A549 (cell line): ENCODE results near the gene RAPGEF4. TPM values are rescaled to one million over a fixed set of nuclear protein-coding genes. Genes with fewer than 3 reads are reported as not detected.

Experiments
- ATAC-seq, 2 experiments: fragments of 200-7000 bp in 1 of 2; fragments of >200 bp in 1 of 2; cut with Nextera tagmentation in 1 of 2; cut with Tn5 transposase in 1 of 2; 3 replicates each; pipeline versions ENCODE4 v1.8.0 to v1.9.1; 2018 to 2020; ENCODE audit warnings: mild to moderate bottlenecking in 1 of 2, moderate library complexity in 1 of 2
- CTCF ChIA-PET: fragments of 300-600 bp; sonication (Branson Sonifier 250); formaldehyde crosslinking; extraction: SDS; loops from one replicate; lab custom pipeline; 2021; ENCODE audit warnings: antibody characterized with exemption, inconsistent platforms; lab: Yijun Ruan, JAX
- POLR2A ChIA-PET: fragments of 350-600 bp; formaldehyde crosslinking; extraction: SDS; loops from one replicate; lab custom pipeline; 2021; ENCODE audit warnings: antibody characterized with exemption, inconsistent platforms; lab: Yijun Ruan, JAX
- DNase-seq, 2 experiments: peaks; one replicate each; pipeline versions ENCODE4 v3.0.0 to v3.0.0-alpha.2; 2011 to 2016; ENCODE audit warnings: low read depth in 1 of 2, low spot score in 1 of 2
- FAIRE-seq: peaks from 2 replicates; lab custom pipeline; 2011; peaks lifted over from hg19 to GRCh38; lab: Jason Lieb, UNC
- H3K27ac ChIP-seq, 2 experiments: fragments of >200 bp; sonication (Bioruptor Twin); formaldehyde crosslinking; 3 replicates each; pipeline ENCODE4 v1.5.1; 2016 to 2017
- H3K4me1 ChIP-seq: fragments of >200 bp; sonication (Bioruptor Twin); formaldehyde crosslinking; 3 replicates; pipeline ENCODE4 v1.6.1; 2016
- H3K4me2 ChIP-seq: fragments of >200 bp; sonication (Bioruptor Twin); formaldehyde crosslinking; 3 replicates; pipeline ENCODE4 v1.6.1; 2016
- H3K4me3 ChIP-seq: fragments of >200 bp; sonication (Bioruptor Twin); formaldehyde crosslinking; 3 replicates; pipeline ENCODE4 v1.5.1; 2016
- H3K9me3 ChIP-seq: fragments of >200 bp; sonication (Bioruptor Twin); formaldehyde crosslinking; 3 replicates; pipeline ENCODE4 v1.6.1; 2016
- ATOH8 ChIP-seq: fragments of 250-450 bp; sonication (Bioruptor Pico); IDR thresholded peaks from 2 replicates; pipeline ENCODE4 v1.5.0; 2020; ENCODE audit warnings: low read depth, mild to moderate bottlenecking, moderate library complexity
- BCL3 ChIP-seq: fragments of >200 bp; sonication (Bioruptor Twin); formaldehyde crosslinking; IDR thresholded peaks from 3 replicates; pipeline ENCODE4 v1.6.1; 2016
- CBX2 ChIP-seq: fragments of 200-600 bp; sonication (generic); IDR thresholded peaks from 2 replicates; pipeline ENCODE4 v1.6.1; 2016; ENCODE audit warnings: low read depth, mild to moderate bottlenecking, borderline replicate concordance
- CEBPB ChIP-seq, 2 experiments: fragments of >200 bp in 1 of 2; sonication (Bioruptor Twin) in 1 of 2; formaldehyde crosslinking in 1 of 2; IDR thresholded peaks; 2 replicates each; pipeline ENCODE4 v1.6.1; 2012 to 2016
- CTCF ChIP-seq: fragments of >200 bp; sonication (Bioruptor Twin); formaldehyde crosslinking; IDR thresholded peaks from 3 replicates; pipeline ENCODE4 v1.5.1; 2016
- E2F6 ChIP-seq: IDR thresholded peaks from 2 replicates; pipeline ENCODE4 v1.6.1; 2012; ENCODE audit warnings: low read depth, borderline replicate concordance
- EHF ChIP-seq: fragments of 250-450 bp; sonication (Bioruptor Pico); IDR thresholded peaks from 2 replicates; pipeline ENCODE4 v1.5.0; 2020; ENCODE audit warnings: mild to moderate bottlenecking
- ELK1 ChIP-seq: fragments of 150-350 bp; IDR thresholded peaks from 2 replicates; pipeline ENCODE4 v1.6.1; 2014; ENCODE audit warnings: low read depth, mild to moderate bottlenecking, low read length
- EP300 ChIP-seq, 2 experiments: fragments of >200 bp; sonication (Bioruptor Twin); formaldehyde crosslinking; IDR thresholded peaks; 2 replicates in 1 of 2; 3 replicates in 1 of 2; pipeline ENCODE4 v1.6.1; 2016 to 2017
- FOSB ChIP-seq: fragments of 250-450 bp; sonication (Bioruptor Pico); IDR thresholded peaks from 2 replicates; pipeline ENCODE4 v1.5.0; 2020; ENCODE audit warnings: mild to moderate bottlenecking, moderate library complexity
- FOSL2 ChIP-seq, 2 experiments: fragments of 450-650 bp in 1 of 2; fragments of >200 bp in 1 of 2; sonication (Bioruptor Twin) in 1 of 2; formaldehyde crosslinking; IDR thresholded peaks; 2 replicates each; pipeline versions ENCODE4 v1.5.0 to v1.6.1; 2016 to 2020; ENCODE audit warnings: mild to moderate bottlenecking in 1 of 2, moderate library complexity in 1 of 2
- FOXS1 ChIP-seq: fragments of 250-450 bp; sonication (Bioruptor Pico); IDR thresholded peaks from 2 replicates; pipeline ENCODE4 v1.5.0; 2020; ENCODE audit warnings: mild to moderate bottlenecking, moderate library complexity
- GATA3 ChIP-seq: IDR thresholded peaks from 2 replicates; pipeline ENCODE4 v1.6.1; 2012; ENCODE audit warnings: borderline replicate concordance
- HEYL ChIP-seq: fragments of 250-450 bp; sonication (Bioruptor Pico); IDR thresholded peaks from 2 replicates; pipeline ENCODE4 v1.8.0; 2021; ENCODE audit warnings: mild to moderate bottlenecking, moderate library complexity
- JUN ChIP-seq, 2 experiments: fragments of >200 bp; sonication (Bioruptor Twin); formaldehyde crosslinking; IDR thresholded peaks; 2 replicates in 1 of 2; 3 replicates in 1 of 2; pipeline ENCODE4 v1.6.1; 2016 to 2017
- MAZ ChIP-seq: fragments of 150-350 bp; IDR thresholded peaks from 2 replicates; pipeline ENCODE4 v1.6.1; 2014; ENCODE audit warnings: antibody characterized with exemption, low read depth, low read length, borderline replicate concordance
- PHF8 ChIP-seq: fragments of 200-600 bp; sonication (generic); IDR thresholded peaks from 2 replicates; pipeline ENCODE4 v1.6.1; 2016; ENCODE audit warnings: low read depth, mild to moderate bottlenecking, antibody characterized with exemption, moderate library complexity, borderline replicate concordance
- POLR2A ChIP-seq: IDR thresholded peaks from 2 replicates; pipeline ENCODE4 v1.6.1; 2012; ENCODE audit warnings: mild to moderate bottlenecking, low read length
- POLR2AphosphoS2 ChIP-seq: conservative IDR thresholded peaks from 2 replicates; pipeline ENCODE4 v1.6.1; 2012; ENCODE audit warnings: low read length, improper control_type of control experiment, inconsistent platforms
- RAD21 ChIP-seq, 2 experiments: fragments of >200 bp in 1 of 2; sonication (Bioruptor Twin) in 1 of 2; formaldehyde crosslinking in 1 of 2; IDR thresholded peaks in 1 of 2; conservative IDR thresholded peaks in 1 of 2; 2 replicates in 1 of 2; 3 replicates in 1 of 2; pipeline ENCODE4 v1.6.1; 2012 to 2018; ENCODE audit warnings: inconsistent platforms in 1 of 2
- RARB ChIP-seq: fragments of 250-450 bp; sonication (Bioruptor Pico); IDR thresholded peaks from 2 replicates; pipeline ENCODE4 v1.8.0; 2021; ENCODE audit warnings: mild to moderate bottlenecking, moderate library complexity
- RFX5 ChIP-seq: fragments of 450-650 bp; IDR thresholded peaks from 2 replicates; pipeline ENCODE4 v1.7.1; 2014; ENCODE audit warnings: antibody characterized with exemption, mild to moderate bottlenecking, moderate library complexity
- TFCP2L1 ChIP-seq: fragments of 250-450 bp; sonication (Bioruptor Pico); IDR thresholded peaks from 2 replicates; pipeline ENCODE4 v1.5.0; 2021; ENCODE audit warnings: mild to moderate bottlenecking
- ZNF302 ChIP-seq: fragments of 250-450 bp; sonication (Bioruptor Pico); IDR thresholded peaks from 2 replicates; pipeline ENCODE4 v1.9.0; 2021; ENCODE audit warnings: inconsistent platforms, mild to moderate bottlenecking, moderate library complexity
- WGBS: methylation state at CpG from one replicate; pipeline ENCODE4 v1.1.6; 2017; ENCODE audit errors: missing lambda C conversion rate; 5-methylcytosine and 5-hydroxymethylcytosine counted together
- polyA plus RNA-seq, 4 experiments: library from polyadenylated mRNA; depleted of rRNA in 3 of 4; stranded (reverse); fragments of >200 nt; fragmentation: RNase III in 1 of 4; extraction: RNeasy Plus Mini Kit Qiagen cat#74134 plus additional on column Dnase treatment in 1 of 4; gene quantifications; 2 replicates in 3 of 4; 3 replicates in 1 of 4; pipeline ENCODE4 v1.2.3, GENCODE V29; 2011 to 2017

RAPGEF4 gene
- polyA plus RNA-seq, 2 of the 4 experiments (the other 2 are of a cell fraction), result 0.18 to 1.1 TPM

- FAIRE-seq (no peak), ATAC-seq (no peak), DNase-seq (no peak)
- Histone ChIP-seq H3K4me1 (peaks cover 20% of the 10 kb centered on the region), H3K9me3 (no peaks in the 10 kb centered on the region; the same call in 2 of the 3 replicates), H3K27ac (peak overlapping the region; percentile 22 to 46; a peak in 3 of 6 replicates), H3K4me3 (no peak overlapping the region), H3K4me2 (no peak overlapping the region; the same call in 2 of the 3 replicates)
- TF ChIP-seq PHF8, result no peak
- TF ChIP-seq POLR2AphosphoS2, result no peak
- no peak for TF ChIP-seq TFCP2L1 (CRISPR knock-in tag)
- no peak for TF ChIP-seq FOSB
- no peak for TF ChIP-seq GATA3
- no peak for TF ChIP-seq JUN (IDR thresholded peaks at IDR 0.05)
- no peak for TF ChIP-seq FOXS1
- no peak for TF ChIP-seq EHF (CRISPR knock-in tag)
- no peak for TF ChIP-seq MAZ
- no peak for TF ChIP-seq ELK1
- TF ChIP-seq EP300 (IDR thresholded peaks at IDR 0.05), result no peak
- no peak for TF ChIP-seq CBX2
- no peak for TF ChIP-seq HEYL
- no peak for TF ChIP-seq ATOH8 (CRISPR knock-in tag)
- no peak for TF ChIP-seq BCL3
- no peak for TF ChIP-seq ZNF302 (CRISPR knock-in tag)
- whole genome bisulfite sequencing, result 97% methylated on average over 3 of the region's 3 CpGs
- POLR2A ChIA-PET, result no interaction called here
- CTCF ChIA-PET, result interaction anchor here (1.8 to 3.0 kb wide), 2 partner anchors 32 to 151 kb away, joined by 9 to 11 read pairs; no protein-coding TSS in a partner anchor
These were observed 323.6 kb downstream of the RAPGEF4 start for GRCh38 chr2:173059292-173059691.

GRCh38 chr2:173059971-173060461 lies 324.4 kb downstream of the RAPGEF4 start:
- peaks cover 20% of the 10 kb centered on the region for H3K4me1 ChIP-seq
- ChIA-PET POLR2A (no interaction called here), CTCF (interaction anchor here (1.1 to 3.0 kb wide), 3 partner anchors 31 to 150 kb away, joined by 3 to 9 read pairs (median 4); no protein-coding TSS in a partner anchor)
- H3K27ac ChIP-seq, result peak overlapping the region; percentile 22 to 46; a peak in 5 of 6 replicates
- DNase-seq (no peak), FAIRE-seq (no peak)
- H3K4me3 ChIP-seq, result no peak overlapping the region
- TF ChIP-seq FOSL2 (IDR thresholded peaks at IDR 0.05) (no peak), FOSL2 (CRISPR knock-in tag; IDR thresholded peaks at IDR 0.05) (0 out of 2 replicates have a peak, but pooled peaks have one; percentile 23), E2F6 (no peak), CEBPB (IDR thresholded peaks at IDR 0.05) (peak; percentile 44 to 59; a peak in 3 of 4 replicates)
- TF ChIP-seq, all 56 proteins: peak for 2
- ATAC-seq, result 0 out of 6 replicates have a peak, but pooled peaks of 1 of the 2 experiments have one; percentile 37
- Histone ChIP-seq H3K9me3 (no peaks in the 10 kb centered on the region; the same call in 2 of the 3 replicates), H3K4me2 (peak overlapping the region; percentile 50)
- 47% methylated on average over 5 of the region's 5 CpGs for WGBS

- Histone ChIP-seq H3K4me2 (no peak overlapping the region), H3K27ac (no peak overlapping the region), H3K4me3 (no peak overlapping the region)
- no peak for FAIRE-seq
- POLR2A ChIA-PET, result no interaction called here
- TF ChIP-seq POLR2A, result no peak
- TF ChIP-seq E2F6, result no peak
- TF ChIP-seq RFX5, result no peak
- TF ChIP-seq RAD21 (conservative IDR thresholded peaks at IDR 0.05 in 1 of 2, IDR thresholded peaks at IDR 0.05 in 1 of 2), result no peak
- no peak for TF ChIP-seq CTCF
- no peak for TF ChIP-seq RARB (CRISPR knock-in tag)
- no peak for TF ChIP-seq ZNF302 (CRISPR knock-in tag)
- TF ChIP-seq, all 56 proteins: peak for 0
- DNase-seq (no peak), ATAC-seq (no peak)
- 93% methylated on average over 4 of the region's 4 CpGs for WGBS
- Histone ChIP-seq H3K4me1 (peaks cover 20% of the 10 kb centered on the region), H3K9me3 (no peaks in the 10 kb centered on the region; the same call in 2 of the 3 replicates)
- CTCF ChIA-PET, result no interaction called here
These were observed 327.2 kb downstream of the RAPGEF4 start for GRCh38 chr2:173062801-173063200.
